ENCODE measurements around the gene KL.
A peak's percentile ranks its signal among the peaks of the same experiment; 100 is the strongest.

The KL gene

DNA sequence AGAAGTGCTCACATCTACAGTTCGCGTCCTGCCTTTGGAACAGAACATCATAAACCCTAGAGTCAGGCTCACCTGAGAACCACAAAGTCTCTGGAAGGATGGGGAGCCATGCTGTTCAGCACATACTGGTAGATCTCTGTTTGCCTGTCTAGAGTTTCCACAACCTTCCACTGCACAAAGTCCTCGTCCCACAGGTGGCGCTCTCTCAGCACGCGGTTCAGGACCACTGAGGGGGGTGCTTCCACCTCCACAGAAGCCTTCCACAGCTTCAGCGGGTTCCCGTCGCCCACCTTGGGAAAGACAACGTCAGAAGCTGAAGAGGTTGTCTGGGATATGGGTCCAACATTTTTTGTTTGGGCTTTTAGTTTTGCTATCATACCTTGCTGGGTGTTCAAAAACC, 93.6 kb downstream of the KL start:
- H3K4me3 ChIP-seq (ENCODE audit: low read length): no peak overlapping the region
- TF ChIP-seq CTCF (conservative IDR thresholded peaks at IDR 0.05; ENCODE audit: low read depth, low read length): peak; percentile 34
- no peak for DNase-seq (ENCODE audit: low read depth)

DNA sequence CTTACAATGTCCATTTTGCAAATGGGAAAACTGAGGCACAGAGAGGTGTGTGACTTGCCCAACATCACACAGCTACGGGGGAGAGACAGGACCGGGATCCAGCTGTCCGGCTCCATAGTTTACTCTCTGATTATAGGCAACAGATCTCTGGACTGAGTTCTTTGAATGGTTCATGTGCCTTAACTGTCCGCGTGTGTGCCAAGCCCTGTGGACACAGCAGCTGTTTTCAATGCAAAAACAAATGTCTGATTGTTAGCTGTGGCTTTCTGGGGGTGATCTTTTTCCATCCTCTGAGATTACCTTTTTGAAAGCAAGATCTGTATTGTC, 94.1 kb downstream of the KL start:
- H3K4me3 ChIP-seq (ENCODE audit: low read length): no peak overlapping the region
- DNase-seq (ENCODE audit: low read depth): no peak
- no peak for TF ChIP-seq CTCF (conservative IDR thresholded peaks at IDR 0.05; ENCODE audit: low read depth, low read length)

- no peak for DNase-seq (ENCODE audit: low read depth)
- TF ChIP-seq CTCF (conservative IDR thresholded peaks at IDR 0.05; ENCODE audit: low read depth, low read length): no peak
These were observed 94.6 kb downstream of the KL start for GRCh38 chr13:33110713-33111413.

GRCh38 chr13:33111414-33112110, 95.3 kb downstream of the KL start:
- H3K4me3 ChIP-seq (ENCODE audit: low read length): no peak overlapping the region
- no peak for DNase-seq (ENCODE audit: low read depth)
- no peak for TF ChIP-seq CTCF (conservative IDR thresholded peaks at IDR 0.05; ENCODE audit: low read depth, low read length)

More at GRCh38 chr13:33110713-33111413, 94.6 kb downstream of the KL start:
- H3K4me3 ChIP-seq (ENCODE audit: low read length): no peak overlapping the region

DNA sequence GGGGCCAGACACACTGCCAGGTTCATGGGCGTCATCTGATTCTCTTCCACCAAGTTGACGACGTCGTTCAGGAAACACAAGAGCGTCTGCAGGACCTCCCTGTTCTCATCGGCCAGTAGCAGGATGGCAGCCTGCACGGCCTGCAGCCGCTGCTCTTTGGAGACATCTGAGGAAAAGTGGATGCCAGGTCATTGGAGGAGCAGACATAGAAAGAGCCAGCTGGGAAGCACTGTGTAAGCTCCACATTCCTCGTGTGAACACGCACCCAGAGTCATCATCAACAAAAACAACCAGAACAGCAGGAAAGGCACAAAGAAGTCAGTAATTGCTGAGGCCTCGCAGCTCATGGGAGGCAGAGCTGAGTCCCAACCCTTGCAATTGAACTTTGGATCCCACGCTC, 96.5 kb downstream of the KL start:
- DNase-seq (ENCODE audit: low read depth): no peak
- H3K4me3 ChIP-seq (ENCODE audit: low read length): no peak overlapping the region
- no peak for TF ChIP-seq CTCF (conservative IDR thresholded peaks at IDR 0.05; ENCODE audit: low read depth, low read length)

DNA sequence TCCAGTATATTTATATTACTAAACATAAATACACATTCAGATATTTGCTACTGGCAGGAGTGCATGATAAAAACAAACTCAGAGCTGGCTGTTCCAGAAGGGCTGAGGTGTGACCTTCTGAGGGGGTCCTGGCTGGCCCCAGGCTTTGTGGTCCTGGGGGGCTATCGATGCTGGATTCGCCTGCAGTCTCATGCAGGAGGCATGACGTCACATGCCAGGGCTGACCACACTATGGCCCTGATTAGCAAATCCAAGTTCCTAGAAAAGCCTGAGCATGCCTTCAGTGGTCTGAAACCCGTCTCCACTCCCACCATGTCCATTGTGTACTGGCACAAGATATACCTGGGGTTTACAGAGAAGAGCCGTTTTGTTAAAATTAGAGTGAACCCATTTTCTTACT, 97.9 kb downstream of the KL start:
- no peak for TF ChIP-seq CTCF (conservative IDR thresholded peaks at IDR 0.05; ENCODE audit: low read depth, low read length)
- no peak for DNase-seq (ENCODE audit: low read depth)
- H3K4me3 ChIP-seq (ENCODE audit: low read length): no peak overlapping the region

GRCh38 chr13:33115274-33115673, 99.1 kb downstream of the KL start:
- TF ChIP-seq CTCF (conservative IDR thresholded peaks at IDR 0.05; ENCODE audit: low read depth, low read length): no peak
- H3K4me3 ChIP-seq (ENCODE audit: low read length): no peak overlapping the region
- no peak for DNase-seq (ENCODE audit: low read depth)
